ENCODE data around the gene DNTT. TPM values are rescaled to one million over a fixed set of nuclear protein-coding genes. Genes with fewer than 3 reads are reported as not detected.
A peak's percentile ranks its signal among the peaks of the same experiment; 100 is the strongest.

DNTT gene
- total and polyA plus RNA-seq, 2 of the 13 experiments (the other 11 are each of a cell fraction or from before 2014, with no cell fraction given): not detected

DNA sequence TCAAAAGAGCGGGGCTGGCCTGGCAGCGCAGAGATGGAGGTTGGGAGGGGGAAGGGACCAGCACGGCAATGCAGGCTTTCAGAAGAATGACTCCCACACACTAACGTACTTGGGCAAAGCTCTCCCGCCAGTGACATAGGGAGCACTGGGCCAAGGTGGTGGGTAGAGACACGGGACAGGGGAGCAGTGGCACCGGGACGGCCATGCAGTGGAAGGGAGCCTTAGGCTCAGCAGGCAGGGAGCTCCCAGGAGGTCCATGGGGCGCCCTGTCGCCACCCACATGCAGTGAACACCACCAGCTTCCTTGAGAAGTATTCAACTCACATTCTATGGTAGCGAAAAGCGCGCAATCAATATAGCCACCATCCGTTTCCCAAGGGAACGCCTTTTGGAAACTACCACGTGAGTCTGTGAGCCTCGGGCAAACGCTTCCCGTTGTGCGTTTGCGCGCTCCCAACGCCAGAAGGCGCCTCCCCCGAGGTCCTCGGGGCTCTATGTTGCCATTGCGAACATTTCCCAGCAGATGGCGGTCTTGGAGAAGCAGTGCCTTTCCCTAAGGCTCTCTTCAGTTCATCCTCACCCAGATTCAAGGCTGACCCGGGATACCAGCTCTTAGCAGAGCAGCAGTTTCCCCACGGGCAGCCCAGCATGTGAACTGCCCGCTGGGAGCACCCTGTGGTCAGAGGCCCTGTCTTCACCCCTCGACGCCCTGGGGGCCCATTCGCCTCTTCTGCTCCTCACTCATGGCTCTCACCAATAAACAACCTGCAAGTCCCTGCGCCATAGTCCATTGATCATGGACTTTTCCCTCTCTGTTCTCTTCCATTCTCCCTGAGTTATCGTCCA is 71.0 kb downstream of the DNTT start (continued):
- TF ChIP-seq TBL1XR1 (IDR thresholded peaks at IDR 0.05; ENCODE audit: borderline replicate concordance, low read length, partially characterized antibody) (no peak), BCL6 (CRISPR knock-in tag; IDR thresholded peaks at IDR 0.05) (0 out of 2 replicates have a peak, but pooled peaks have one; percentile 13), ZNF660 (CRISPR knock-in tag; IDR thresholded peaks at IDR 0.05; ENCODE audit: borderline replicate concordance, low read depth) (no peak), KIAA2018 (CRISPR knock-in tag; IDR thresholded peaks at IDR 0.05; ENCODE audit: borderline replicate concordance) (no peak), MAFG (CRISPR knock-in tag; IDR thresholded peaks at IDR 0.05) (no peak), ATF7 (IDR thresholded peaks at IDR 0.05) (no peak), ATF7 (CRISPR knock-in tag; IDR thresholded peaks at IDR 0.05) (no peak), ZNF296 (CRISPR knock-in tag; conservative IDR thresholded peaks at IDR 0.05) (0 out of 2 replicates have a peak, but pooled peaks have one; percentile 42), ZNF790 (CRISPR knock-in tag; IDR thresholded peaks at IDR 0.05; ENCODE audit: borderline replicate concordance) (no peak), ZIK1 (CRISPR knock-in tag; IDR thresholded peaks at IDR 0.05; ENCODE audit: borderline replicate concordance, low read depth) (no peak), ZNF512B (CRISPR knock-in tag; IDR thresholded peaks at IDR 0.05; ENCODE audit: borderline replicate concordance) (no peak), POLR2G (IDR thresholded peaks at IDR 0.05; ENCODE audit: low read depth, low read length) (no peak), NCOA1 (CRISPR knock-in tag; IDR thresholded peaks at IDR 0.05) (no peak)
- TF ChIP-seq, protein P1, sequence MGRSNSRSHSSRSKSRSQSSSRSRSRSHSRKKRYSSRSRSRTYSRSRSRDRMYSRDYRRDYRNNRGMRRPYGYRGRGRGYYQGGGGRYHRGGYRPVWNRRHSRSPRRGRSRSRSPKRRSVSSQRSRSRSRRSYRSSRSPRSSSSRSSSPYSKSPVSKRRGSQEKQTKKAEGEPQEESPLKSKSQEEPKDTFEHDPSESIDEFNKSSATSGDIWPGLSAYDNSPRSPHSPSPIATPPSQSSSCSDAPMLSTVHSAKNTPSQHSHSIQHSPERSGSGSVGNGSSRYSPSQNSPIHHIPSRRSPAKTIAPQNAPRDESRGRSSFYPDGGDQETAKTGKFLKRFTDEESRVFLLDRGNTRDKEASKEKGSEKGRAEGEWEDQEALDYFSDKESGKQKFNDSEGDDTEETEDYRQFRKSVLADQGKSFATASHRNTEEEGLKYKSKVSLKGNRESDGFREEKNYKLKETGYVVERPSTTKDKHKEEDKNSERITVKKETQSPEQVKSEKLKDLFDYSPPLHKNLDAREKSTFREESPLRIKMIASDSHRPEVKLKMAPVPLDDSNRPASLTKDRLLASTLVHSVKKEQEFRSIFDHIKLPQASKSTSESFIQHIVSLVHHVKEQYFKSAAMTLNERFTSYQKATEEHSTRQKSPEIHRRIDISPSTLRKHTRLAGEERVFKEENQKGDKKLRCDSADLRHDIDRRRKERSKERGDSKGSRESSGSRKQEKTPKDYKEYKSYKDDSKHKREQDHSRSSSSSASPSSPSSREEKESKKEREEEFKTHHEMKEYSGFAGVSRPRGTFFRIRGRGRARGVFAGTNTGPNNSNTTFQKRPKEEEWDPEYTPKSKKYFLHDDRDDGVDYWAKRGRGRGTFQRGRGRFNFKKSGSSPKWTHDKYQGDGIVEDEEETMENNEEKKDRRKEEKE (IDR thresholded peaks at IDR 0.05): no peak
